ENCODE data around the gene SHISAL1.

DNA sequence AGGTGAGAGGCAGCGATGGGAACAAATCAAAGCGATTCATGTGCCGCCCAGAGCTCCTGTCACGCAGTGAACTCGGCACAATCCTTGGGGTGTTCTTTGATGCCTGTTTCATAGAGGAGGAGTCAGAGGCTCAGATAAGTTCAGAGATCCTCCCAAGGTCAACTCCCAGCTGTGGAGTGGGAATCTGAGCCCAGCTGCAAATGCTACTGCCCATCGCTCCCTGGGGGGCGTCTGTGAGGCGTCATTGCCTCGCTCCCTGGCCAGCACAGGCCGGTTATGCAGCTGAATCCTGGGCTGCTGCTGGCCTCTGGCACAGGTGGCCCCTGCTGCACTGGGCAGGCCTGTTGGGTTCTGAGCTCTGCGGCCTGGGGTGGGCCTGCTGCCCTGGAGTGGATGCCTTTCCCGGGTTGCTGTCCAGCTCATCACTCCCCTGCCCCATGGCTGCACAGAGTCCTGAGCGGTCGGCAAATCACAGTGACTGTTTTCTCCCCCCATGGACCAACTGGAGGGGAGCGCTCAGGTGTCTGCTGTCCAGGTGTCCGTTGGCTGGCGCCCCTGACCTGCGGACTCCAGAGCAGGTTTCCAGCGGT, 36.3 kb upstream of the SHISAL1 start:
- TF ChIP-seq EZH2phosphoT487 (IDR thresholded peaks at IDR 0.05; ENCODE audit: low read depth), result no peak
- TF ChIP-seq, protein P1, sequence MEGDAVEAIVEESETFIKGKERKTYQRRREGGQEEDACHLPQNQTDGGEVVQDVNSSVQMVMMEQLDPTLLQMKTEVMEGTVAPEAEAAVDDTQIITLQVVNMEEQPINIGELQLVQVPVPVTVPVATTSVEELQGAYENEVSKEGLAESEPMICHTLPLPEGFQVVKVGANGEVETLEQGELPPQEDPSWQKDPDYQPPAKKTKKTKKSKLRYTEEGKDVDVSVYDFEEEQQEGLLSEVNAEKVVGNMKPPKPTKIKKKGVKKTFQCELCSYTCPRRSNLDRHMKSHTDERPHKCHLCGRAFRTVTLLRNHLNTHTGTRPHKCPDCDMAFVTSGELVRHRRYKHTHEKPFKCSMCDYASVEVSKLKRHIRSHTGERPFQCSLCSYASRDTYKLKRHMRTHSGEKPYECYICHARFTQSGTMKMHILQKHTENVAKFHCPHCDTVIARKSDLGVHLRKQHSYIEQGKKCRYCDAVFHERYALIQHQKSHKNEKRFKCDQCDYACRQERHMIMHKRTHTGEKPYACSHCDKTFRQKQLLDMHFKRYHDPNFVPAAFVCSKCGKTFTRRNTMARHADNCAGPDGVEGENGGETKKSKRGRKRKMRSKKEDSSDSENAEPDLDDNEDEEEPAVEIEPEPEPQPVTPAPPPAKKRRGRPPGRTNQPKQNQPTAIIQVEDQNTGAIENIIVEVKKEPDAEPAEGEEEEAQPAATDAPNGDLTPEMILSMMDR (IDR thresholded peaks at IDR 0.05; ENCODE audit: low read depth, low read length), result no peak

All from OCI-LY3 (cell line).